ENCODE results near the gene FMO2.

Gene FMO2

DNA sequence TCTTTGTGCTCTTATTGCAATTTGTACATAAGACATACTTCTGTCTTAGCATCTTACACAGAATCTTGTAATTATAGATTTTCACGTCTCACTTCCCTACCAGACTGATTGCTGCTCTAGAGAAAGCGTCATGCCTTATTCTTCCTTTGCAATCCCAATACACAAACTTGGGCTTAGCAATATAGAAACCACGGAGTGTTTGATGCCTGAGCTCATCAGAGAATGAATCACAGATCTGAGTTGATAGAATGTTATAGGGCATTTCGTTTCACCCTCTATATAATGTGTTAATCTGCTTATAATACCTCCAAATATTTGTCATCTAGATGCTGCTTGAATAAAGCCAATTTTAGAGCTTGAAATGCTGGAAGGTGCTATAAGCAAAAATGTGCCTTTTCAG, 69.8 kb downstream of the FMO2 start:
- ATAC-seq = no peak
- Mint-ChIP-seq H3K9me3 (no peaks in the 10 kb centered on the region), H3K36me3 (no peaks in the 10 kb centered on the region), H3K27me3 (peaks cover 30% of the 10 kb centered on the region), H3K27ac (no peak overlapping the region), H3K4me3 (no peak overlapping the region), H3K4me1 (peaks cover 22% of the 10 kb centered on the region)

DNA sequence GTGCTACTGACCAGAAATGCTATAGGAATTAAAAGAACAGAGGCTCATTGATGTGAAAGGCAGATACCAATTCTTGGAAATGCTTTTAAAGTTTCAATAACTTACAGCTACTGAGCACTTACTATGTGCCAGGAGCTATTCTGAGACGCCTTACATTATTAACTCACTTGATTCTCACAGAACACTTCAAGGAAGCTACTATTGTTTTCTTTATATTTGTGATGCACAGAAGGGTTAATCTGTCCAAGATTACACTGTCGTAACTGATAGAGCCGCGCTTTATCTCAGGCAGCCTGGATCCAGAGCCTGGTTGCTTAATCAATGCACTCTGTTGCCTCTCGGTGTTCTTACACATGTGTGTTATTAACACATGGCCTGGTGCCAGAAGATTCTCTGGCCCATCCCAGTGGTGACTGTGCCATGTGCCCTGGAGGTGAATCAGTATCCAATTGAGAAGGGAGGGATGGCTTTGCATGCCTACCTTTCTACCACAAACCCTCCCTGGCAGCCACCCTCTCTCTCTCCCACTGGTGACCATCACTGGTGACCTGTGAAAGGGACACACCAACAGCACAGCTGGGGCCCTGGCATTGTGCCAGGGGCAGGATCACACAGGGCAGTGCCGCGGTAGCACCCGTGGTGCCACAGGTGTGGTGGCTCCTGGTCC, 72.0 kb downstream of the FMO2 start:
- Mint-ChIP-seq H3K4me1 (peaks cover 13% of the 10 kb centered on the region), H3K27ac (no peak overlapping the region), H3K27me3 (peaks cover 29% of the 10 kb centered on the region), H3K9me3 (no peaks in the 10 kb centered on the region), H3K36me3 (no peaks in the 10 kb centered on the region), H3K4me3 (no peak overlapping the region)
- no peak for ATAC-seq

DNA sequence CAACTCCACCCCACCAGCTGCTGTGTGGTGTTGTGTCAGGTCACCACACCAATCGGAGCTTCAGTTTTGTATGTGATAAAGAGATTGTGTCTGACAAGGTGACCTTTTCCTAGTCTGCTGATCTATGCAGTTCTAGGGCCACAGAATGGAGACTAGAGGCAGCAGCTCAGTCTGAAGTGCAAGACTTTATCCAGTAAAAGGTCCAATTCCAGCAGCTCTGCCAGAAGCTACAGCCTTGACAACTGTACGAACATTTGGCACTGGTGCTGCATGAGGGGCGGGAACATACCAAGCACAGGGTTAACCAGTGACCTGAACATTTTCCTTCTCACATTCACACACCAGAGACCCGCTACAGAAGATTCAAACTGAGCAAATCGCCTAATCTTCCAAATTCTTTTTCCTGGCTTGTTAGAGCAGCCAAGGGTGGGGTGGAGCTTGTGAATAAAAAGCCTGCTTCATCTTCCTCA, 72.5 kb downstream of the FMO2 start:
- Mint-ChIP-seq H3K4me1 (peaks cover 7% of the 10 kb centered on the region), H3K9me3 (no peaks in the 10 kb centered on the region), H3K4me3 (no peak overlapping the region), H3K27ac (no peak overlapping the region), H3K36me3 (no peaks in the 10 kb centered on the region), H3K27me3 (peaks cover 23% of the 10 kb centered on the region)
- ATAC-seq = no peak

DNA sequence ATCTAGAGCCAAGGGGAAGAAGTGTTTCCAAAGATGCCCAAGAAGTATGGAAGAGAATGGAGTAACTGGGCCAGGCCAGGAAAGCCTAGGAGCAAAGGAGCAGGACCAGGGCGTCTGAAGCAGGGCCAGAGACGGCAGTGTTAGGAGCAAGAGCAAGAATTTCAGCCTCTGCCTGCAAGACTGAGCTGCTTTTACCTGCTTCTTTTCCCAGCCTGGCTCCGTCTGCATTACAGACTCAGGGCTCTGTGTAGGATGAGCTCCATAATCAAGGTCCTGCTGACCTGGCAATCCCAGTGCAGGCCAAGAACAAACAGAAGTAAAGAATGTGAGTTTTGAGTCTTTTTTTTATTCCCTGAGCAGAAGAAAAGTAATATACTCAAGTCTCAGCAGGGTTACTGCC, 73.3 kb downstream of the FMO2 start:
- no peak overlapping the region for H3K27ac Mint-ChIP-seq
- H3K4me1 Mint-ChIP-seq = no peaks in the 10 kb centered on the region
- no peak overlapping the region for H3K4me3 Mint-ChIP-seq
- peaks cover 15% of the 10 kb centered on the region for H3K27me3 Mint-ChIP-seq
- H3K36me3 Mint-ChIP-seq = no peaks in the 10 kb centered on the region
- H3K9me3 Mint-ChIP-seq = no peaks in the 10 kb centered on the region
- no peak for ATAC-seq

DNA sequence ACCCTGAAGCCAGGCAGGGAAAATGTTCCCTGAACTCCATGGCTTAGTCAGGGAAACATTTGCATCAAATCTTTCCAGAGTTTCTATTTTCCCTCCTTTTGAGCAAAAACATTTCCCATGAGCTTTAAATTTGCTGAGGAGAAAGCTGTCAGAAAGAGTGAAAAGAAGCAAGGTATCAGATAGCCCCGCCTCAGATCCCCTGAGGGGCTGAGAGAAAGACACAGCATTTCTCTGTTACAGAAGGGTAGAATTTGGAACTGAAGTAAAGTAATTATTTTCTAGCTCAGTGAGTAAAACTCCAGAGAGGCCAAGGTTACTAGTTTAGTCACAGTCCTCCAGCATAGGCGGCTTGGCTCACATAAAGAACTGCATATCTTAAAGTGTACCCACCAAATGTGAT, 73.8 kb downstream of the FMO2 start:
- no peak for ATAC-seq
- Mint-ChIP-seq H3K4me3 (no peak overlapping the region), H3K4me1 (no peaks in the 10 kb centered on the region), H3K27me3 (peaks cover 15% of the 10 kb centered on the region), H3K27ac (no peak overlapping the region), H3K9me3 (no peaks in the 10 kb centered on the region), H3K36me3 (no peaks in the 10 kb centered on the region)

Data from stimulated activated memory B cell treated with anti-CD40 and anti-IgM and Interleukin-4, amounts not matched to agents 10 μg/mL and 1 μg/mL and 100 μg/mL, for 72 hours (primary cell).